Superior temporal gyrus (tissue), 1 donor: Measurements from ENCODE around the gene ZFP36L2.

Experiments used
- DNase-seq: peaks from one replicate; pipeline ENCODE4 v3.0.0-alpha.2; 2016; ENCODE audit errors: extremely low spot score

The ZFP36L2 gene

DNA sequence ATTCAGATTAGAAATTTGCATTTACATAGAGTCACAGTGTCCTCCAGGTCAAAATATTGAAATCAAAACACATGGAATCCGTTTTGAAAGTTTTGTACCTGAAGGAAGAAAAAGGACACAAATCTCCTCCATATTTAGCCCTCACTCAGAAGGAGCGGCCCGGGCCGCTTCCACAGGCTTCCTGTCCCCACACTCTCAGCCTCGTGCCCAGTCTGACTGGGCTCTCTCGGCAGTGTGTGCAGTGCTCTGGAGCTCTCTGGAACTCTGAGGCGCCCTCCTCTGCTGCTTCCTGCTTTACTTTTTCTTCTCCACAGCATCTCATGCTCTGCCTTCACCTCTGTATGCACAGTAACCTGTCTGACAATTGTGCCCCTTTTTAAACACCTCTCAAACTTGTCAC is 22.2 kb upstream of the ZFP36L2 start:
- no peak for DNase-seq

DNA sequence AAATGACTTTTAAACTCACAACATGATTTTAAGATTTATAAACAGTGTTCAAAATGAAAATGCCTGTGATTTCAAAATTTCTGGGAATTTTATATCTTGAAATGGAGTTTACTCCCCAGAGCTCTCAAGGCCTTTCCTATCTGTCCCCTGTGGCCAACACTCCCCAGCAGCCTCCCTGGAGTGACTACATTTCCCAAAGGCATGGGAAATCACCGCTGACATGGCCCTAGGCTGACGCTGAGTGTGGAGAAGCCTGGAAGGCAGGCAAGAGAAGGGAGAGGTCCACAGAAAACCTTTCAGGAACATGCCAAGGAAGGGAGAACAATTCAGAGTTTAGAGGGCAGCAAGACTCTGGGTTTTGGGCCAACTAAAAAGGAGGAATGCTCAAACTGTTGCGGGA is 20.2 kb upstream of the ZFP36L2 start:
- DNase-seq: no peak

DNA sequence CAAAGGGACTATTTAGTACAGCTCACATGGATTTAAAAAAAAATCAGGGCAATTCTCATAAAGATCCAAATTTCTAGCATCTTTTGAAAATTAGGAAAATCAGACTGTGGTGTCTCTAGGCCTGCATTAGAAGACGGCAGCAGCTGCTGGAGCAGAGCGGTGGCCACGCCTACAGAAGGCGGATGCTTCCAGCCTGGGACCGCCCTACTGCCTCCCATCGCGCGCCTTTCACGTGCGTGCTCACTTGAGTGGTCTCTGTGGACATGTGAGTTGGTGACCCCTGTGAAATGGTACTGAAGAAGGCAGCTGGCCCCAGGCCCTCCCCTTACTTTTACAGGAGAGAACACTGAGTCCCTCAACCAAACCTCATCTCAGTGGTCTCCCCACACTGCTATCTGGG is 15.2 kb upstream of the ZFP36L2 start:
- DNase-seq: no peak

DNA sequence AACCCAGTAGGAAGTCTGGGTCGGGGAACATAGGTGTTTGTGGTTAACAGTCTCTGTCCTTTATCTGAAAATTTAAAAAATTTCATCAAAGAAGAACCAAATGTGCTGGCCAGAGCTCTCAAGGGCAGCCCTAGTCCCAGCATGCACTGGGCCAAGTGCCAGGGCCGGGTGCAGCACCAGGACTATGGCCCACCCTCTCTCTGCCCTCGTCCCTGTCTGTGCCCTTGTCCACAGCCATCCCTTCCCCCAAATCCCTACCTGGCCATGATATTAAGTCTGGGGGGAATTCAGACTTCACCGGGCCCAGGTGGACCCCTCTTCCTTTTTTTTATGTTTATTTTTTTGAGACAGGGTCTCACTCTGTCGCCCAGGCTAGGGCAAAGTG is 14.4 kb upstream of the ZFP36L2 start:
- DNase-seq: no peak

DNA sequence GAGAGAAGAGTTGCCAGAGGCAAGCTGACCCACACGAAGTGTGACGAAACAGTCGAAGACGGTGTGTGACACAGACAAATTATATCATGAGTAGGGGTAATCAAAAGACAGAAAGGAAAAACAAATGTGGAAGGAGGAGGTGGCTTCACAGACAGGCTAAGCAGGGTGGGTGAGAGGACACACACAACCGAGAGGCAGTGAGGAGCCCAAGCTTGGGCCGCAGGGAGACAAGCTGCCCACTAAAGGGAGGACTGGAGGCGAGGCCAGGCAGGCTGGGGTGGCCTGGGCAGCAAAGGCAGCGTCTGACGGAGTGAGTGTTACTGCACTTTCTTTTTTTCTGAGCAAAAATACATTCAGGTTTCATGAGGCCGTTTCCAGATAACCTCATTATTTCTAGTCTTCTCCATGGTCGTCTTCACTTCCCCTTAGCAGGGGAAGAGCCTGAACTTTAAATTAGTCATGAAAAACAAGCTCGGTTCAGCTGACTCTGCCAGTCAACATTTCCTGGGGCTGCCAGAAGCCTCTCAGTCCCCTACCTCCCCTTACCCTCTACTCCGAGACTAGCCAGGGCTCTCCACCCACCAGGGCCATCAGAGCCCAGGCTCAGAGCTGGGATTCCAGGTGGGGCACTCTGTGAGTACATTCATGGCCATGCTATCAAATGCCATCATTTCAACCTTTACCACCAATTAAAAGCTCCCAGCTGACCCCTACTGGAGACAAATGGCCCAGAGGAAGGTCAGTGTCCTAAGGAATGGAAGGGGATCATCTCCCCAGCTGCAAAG is 13.8 kb upstream of the ZFP36L2 start:
- no peak for DNase-seq

DNA sequence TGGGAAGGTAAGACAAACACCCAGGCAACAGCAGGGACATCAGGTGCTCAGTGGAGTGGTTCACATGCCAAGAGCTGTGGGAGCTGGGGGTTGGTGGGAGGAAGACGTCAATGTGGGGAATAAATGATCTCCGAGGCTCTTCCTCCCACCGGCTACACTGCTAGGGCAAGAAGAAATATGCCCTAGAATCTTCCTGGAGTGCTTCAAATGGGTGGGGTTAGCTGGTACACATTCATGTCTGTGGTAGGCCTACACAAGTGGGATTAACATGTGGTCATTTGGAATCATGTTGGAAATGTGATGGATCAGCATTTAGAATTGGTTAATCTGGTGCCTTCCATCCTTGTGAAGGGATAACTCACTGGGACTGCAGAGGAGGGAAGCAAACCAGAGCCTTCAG is 12.4 kb upstream of the ZFP36L2 start:
- no peak for DNase-seq

DNA sequence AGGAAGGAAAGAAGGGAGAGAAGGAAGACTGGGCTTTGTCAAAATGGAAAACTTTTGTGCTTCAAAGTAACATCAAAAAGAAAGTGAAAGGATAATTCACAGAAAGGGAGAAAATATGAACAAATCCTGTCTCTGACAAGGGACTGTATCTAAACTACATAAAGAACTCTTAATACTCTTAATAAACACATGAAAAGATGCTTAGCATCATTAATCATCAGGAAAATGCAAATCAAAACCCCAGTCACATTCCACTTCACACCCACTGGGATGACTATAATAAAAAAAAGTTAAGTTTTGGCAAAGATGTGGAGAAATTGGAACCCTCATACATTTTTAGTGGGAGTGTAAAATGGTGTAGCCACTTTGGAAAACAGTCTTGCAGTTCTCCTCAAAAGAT is 11.8 kb upstream of the ZFP36L2 start:
- no peak for DNase-seq

DNA sequence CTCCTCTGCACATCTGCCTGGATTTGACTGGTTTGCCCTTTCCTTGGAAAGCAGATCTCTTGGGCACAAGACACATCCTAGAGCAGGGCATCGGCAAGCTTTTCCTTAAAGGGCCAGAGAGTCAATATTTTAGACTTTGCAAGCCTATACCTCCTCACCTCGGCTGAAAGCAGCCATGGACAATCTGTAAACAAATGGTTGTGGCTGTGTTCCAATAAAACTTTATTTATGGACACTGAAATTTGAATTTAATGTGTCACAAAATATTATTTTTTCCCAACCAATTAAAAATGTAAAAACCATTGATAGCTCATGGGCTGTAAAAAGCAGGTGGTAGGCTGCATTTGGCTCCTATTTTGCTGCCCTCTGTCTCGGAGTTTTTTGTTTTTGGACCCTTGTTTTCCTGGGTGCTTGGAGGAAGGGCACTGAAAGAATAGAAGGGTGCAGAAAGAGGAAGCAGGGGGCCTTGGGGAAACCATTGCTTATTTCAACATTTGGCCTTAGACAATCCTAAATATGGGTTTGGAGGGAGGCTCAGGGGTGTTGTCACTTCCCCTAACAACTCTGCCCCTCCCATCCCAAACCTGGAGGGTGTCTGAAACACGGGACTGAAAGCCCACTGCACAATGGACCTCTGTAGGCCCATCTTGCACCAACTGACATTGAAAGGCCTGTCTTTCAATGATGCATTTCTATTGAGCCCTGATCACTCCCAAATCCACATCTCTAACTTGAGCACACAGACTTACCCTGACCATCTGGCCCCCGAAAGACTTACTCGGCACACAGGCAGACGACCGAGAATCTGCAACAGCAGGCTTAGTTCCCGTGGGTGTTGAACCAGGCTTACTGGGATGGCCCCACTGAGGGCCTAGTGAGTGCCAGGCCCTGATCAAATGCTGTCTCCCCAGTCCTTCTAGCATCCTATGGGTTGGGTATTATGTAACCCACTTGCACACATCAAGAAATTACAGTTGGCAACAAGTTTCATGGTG is 7.1 kb upstream of the ZFP36L2 start:
- no peak for DNase-seq

DNA sequence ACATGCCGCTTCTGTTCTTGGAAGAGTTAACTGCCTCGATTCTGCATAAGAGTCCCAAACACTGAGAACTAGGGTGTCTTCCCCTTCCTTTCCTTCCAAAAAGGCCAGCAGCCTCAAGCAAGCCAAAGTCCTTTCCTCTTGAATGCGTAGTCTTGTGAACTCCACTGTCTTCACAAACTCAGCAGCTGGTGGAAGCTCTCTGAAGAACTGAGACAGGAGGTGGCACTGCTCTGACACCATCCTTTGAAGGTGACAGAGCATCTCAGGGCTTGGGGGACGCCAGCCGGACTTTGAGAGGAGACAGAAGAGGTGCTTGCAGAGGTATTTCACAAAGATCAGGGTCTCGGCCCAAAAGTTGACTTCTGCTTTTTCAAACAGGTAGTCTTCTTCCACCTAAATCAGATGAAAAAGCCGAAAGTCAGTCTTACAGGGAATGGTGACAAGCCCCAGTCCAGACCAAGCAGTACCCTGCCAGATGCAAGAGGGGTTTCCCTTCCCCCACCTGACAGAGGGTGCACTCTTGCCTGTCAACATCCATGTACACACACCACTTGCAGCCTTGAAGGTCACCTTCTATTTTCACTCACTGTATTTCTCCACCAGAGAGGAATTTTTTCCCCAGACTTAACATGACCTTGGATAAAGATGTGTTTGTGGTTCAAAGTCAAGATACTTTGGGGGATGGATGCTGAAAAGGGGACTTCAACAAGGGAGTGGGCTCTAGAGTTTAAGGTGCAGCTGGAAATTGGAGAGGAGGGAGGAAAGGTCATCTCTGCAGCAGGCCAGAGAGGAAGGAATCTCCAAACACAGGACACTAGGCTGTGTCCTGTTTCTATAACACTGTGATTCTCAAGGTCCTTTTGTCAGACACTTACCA is 4.8 kb upstream of the ZFP36L2 start:
- no peak for DNase-seq

DNA sequence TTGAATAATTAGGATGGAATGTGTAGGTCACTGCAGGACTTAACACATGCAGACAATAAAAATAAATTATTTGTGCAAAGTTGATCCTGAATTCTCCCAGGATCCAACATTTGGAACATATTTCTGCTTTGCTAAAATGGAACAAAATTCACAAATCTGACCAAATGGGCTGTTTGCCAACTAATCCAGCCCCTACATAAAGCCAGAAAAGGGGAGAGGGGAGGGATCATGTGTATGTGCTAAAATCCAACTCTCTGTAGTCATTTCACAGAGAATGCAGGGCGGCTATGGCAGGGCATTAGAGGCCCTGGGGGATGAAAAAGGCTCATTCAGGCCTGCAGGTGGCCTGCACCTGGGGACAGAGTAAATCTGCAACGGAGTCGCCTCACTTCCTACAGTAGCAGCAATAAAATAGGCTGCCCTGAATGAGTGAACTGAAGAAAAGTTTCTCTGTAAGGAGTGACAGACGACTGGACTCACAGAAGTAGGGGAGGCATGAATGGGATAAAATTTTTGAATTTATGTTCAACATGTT is 4.0 kb upstream of the ZFP36L2 start:
- no peak for DNase-seq

DNA sequence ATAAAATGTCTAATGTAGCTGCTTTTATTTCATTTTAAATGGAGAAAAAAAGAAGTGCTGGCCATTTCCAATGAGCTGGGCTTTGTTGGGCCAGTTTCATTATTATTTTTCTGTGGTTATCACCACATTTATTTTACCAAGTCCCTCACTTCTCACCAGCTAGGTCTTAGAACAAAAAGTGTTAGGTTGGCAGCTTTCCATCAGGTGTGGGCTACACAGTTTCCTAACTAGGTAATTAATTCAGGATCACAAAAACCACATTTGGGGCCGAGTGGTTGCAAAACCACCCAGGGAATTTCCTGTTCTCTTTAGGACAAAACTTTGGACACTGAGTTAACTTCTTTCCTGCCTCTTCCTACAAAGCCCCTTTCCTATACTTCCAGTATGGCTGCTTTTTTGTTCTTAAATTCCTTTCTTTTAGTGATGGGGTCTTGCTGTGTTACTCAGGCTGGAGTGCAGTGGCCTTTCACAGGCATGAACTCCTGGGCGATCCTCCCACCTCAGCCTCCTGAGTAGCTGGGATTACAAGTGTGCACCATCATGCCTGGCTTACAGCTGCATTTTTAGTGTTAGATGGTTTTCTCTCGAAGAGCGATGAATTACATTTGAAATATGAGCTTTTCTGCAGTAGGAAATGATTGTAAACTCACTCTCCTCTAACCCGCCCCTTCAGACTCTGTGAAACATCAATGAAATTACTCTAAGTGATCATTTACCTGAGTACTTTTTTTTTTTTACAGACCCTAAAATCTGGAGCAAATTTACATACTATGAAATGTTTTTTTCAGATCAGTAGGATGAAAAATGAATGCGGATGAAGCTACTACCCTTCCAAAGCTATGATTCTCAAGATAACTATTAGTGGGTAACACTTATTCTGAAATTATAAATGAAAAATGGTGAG is 2.6 kb upstream of the ZFP36L2 start:
- no peak for DNase-seq

DNA sequence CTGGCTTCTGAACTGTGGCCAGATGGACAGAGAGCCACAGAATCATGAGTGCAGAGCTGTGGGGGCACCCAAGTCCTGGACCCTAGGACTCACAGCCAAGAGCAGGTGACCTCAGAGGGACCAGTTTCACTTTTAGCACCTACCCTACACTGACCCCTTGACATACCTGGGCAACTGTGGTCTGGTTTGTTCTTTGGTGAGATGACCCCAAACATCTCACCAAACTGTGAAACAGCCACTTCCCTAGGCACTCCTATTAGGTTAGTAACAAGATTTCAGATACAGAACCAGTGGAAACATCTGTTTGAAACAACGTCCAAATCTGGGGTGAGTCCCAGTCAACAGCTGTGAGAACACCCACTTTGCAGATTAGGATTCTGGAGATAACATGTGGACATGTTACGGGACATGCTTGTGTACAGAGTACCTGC is 1.9 kb upstream of the ZFP36L2 start:
- peak; percentile 45 for DNase-seq

DNA sequence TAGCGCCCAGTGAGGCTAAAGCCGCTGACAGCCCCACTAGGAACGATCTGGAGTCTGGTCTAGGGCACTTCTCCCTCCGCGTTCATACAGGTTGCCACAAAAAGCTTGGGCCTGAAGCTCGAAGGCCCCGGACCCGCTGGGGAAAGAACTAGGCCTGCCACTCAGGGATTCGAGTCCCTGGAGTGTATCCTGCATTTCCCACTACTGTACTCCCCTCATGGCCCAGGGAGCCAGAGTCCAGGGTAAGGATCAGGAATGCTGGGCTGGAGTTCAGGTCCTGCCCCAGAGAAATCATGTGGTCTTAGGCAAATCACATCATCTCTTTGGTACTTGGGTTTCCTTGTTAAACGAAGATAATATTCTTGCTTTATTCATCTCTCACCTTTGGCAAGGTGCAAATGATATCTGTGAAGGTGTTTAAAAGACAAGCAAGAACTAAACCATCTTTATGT is 1.4 kb upstream of the ZFP36L2 start:
- DNase-seq: peak; percentile 80

DNA sequence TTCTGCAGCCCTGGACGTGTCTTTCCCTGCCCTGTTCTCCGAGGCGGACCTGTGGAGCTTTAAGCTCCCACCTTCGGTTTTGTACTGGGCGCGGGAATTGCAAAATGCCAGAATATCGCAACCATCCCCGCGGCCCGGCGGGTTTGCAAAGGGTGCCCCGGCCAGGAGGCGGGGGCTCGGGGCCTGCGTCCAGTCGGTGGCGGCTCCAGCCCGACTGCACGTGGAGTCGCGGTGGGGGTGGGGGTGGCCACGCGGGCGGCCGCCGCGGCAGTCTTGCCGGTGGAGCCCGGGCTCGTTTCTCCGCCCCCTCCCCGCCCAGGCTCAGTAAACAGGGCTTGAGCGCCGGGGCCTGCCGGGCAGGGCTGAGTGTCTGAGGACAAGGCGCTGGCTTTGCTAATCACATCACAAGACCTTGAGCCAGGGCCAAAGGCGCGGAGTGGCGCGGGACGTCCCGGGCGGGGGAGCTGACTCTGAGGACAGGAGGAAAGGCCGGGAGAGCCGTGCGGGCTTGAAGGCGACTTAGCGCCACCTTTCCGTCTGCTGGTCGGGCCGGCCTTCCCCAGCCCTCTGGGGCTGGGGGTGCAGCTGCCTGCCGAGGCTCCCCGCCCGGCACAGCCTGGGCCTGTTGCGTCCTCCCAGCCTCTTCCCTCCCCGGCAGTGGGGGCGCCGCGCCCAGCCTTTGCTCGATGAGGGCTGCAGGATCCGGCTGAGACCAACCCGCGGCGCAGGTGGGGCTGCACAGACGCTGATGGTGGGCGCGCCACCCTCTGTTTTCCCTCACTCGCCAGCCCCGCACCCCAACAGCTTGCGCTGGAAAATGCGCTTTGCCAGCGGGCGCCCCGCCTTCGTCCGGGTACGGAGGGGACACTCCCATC is 786 bp upstream of the ZFP36L2 start:
- DNase-seq: peak; percentile 93

DNA sequence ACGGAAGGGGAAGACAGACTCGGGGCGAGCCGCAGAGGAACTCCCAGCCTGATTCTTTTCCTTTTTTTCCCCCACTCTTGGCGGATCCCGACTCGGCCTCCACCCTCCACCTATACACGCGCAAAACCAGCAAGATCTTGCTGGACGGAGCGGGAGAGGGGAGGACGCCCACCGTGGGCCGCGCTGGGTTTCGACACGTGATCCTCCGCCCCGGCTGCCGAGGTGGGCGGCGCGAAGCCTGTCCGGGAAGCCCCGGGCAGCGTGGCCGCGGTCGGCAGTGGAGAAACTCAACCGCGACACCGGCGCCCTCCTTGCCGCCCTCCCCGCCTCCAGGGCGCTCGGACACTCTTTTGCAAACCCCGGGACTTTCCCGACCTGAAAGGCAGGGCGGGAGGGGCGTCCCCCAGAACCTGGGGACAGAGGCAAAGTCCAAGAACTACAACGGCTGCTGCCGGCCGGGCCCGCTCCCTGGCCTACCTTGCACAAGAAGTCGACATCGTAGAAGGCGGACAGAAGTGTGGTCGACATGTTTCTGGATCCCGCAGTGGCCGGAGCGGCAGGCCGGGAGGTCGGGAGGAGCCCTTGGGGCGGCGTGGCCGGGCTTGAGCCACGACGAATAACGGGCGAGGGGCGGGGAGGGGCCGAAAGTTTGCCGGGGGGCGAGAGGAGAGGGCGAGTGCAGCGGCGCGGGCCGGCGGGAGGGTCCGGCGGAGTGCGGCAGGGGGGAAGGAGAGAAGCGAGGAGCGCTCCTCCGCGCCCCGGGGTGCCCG is 433 bp downstream of the ZFP36L2 start:
- peak; percentile 42 for DNase-seq

DNA sequence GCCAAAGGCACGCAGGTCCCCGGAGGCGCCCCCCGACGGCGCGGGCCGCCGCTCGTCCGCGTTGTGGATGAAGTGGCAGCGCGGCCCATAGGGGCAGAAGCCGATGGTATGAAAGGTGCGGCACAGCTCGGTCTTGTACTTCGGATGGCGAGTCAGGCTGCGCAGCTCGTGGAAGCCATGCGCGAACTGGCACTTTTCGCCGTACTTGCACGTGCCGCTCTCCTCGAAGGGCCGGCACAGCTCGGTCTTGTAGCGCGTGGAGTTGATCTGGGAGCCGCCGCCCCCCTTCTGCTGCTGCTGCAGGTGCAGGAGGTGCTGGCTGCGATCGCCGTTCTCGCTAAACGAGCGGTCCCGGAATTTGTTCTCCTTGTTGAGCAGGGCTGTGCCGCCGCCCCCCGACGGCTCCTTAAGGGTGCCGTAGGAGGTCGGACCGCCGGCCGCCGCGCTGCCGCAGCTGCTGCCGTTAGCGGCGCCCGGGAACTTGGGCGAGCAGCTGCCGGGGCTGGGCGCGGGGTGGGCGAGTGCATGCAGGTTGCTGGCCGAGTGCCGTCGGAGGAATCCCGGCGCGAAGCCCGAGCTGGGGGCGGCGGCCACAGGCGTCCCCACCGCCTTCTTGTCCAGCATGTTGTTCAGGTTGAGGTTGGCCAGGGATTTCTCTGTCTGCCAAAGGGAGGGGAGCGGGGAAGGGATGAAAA is 1.2 kb downstream of the ZFP36L2 start:
- peak; percentile 29 for DNase-seq

DNA sequence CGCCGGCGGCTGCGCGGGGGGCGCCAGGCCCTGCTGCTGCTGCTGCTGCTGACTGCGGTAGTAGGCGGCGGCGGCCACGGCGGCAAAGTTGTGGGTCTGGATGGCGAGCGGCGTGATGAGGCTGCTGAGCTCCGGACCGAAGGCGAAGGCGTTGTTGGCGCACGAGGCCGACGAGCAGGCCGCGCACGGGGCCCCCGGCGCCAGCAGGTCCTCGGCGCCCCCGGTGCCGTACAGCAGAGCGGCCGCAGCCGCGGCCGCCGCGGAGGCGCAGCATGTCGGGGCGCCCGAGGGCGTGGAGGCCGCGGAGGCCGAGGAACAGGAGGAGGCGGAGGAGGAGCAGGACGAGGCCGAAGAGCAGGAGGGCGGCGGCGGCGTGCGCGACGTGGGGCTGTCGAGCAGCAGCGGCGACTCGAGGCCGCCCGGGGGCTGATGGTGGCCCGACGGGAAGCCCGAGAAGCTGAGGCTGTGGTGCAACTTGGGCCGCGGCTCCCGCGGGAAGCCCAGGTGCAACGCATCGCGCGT is 1.8 kb downstream of the ZFP36L2 start:
- DNase-seq: no peak

DNA sequence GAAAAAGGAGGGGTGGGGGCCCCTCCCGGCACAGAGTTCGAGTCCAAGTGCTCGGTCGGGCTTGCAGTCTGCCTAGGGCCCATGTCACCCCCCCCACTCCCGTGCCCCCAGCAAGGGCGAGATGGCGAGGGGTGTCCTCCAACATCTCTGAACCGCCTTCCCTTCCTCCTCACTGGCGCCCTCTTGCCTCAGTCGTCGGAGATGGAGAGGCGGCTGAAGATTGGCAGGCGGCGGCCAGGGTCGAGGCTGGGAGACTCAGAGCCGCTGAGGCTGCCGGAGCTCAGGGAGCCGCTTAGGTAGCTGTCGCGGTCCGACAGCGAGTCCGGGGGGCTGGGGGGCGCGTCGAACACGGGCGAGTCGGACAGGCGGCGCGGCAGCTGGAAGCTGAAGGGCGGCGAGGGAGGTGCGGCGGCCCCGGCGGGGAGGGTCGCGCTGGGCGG is 2.3 kb downstream of the ZFP36L2 start:
- DNase-seq: peak; percentile 67
